Regular cardiac myocyte (primary cell): Measurements from ENCODE around the gene IQCF2. TPM values are rescaled to one million over a fixed set of nuclear protein-coding genes. Genes with fewer than 3 reads are reported as not detected.

Experiments used
- total RNA-seq: library from RNA; depleted of rRNA; stranded (reverse); fragments of >200 nt; gene quantifications from 2 replicates; pipeline ENCODE4 v1.2.3, GENCODE V29; 2014

Gene IQCF2
- total RNA-seq = not detected in 2 replicates

GRCh38 chr3:51860703-51861665 is at the start of gene IQCF2:
IQCF2 (plus strand) TSS chr3:51861615; CDS start chr3:51861667, 52 bp downstream.

GRCh38 chr3:51875501-51875900 is 14.1 kb downstream of the IQCF2 start, which contains the start of gene IQCF5:
IQCF5 (minus strand) TSS chr3:51875601; CDS start chr3:51875531, 70 bp downstream.

Other genes starting within 250 kb of the IQCF2 start
- 35.3 and 57.2 TPM in 2 replicates for gene TEX264, start 190.4 kb upstream of the IQCF2 start, total RNA-seq
- under 0.01 TPM in 2 replicates for gene GRM2, start 154.5 kb upstream of the IQCF2 start, total RNA-seq
- not detected in 2 replicates for gene IQCF6, start 82.4 kb upstream of the IQCF2 start, total RNA-seq
- not detected in 2 replicates for gene IQCF5, start 14.0 kb downstream of the IQCF2 start, total RNA-seq
- gene IQCF1, start 41.7 kb downstream of the IQCF2 start, total RNA-seq = not detected in 2 replicates
- 24.0 and 65.4 TPM in 2 replicates for gene RRP9, start 80.3 kb downstream of the IQCF2 start, total RNA-seq
- 22.8 and 24.9 TPM in 2 replicates for gene PARP3, start 80.7 kb downstream of the IQCF2 start, total RNA-seq
- gene GPR62, start 93.8 kb downstream of the IQCF2 start, total RNA-seq = under 0.01 TPM in 1 of 2 replicates, not detected in the other
- gene PCBP4, start 105.8 kb downstream of the IQCF2 start, total RNA-seq = 35.0 and 66.1 TPM in 2 replicates
- gene ABHD14B, start 112.4 kb downstream of the IQCF2 start, total RNA-seq = 16.9 and 24.5 TPM in 2 replicates
- 6.5 and 16.6 TPM in 2 replicates for gene ABHD14A, start 113.4 kb downstream of the IQCF2 start, total RNA-seq
- 64.8 and 86.5 TPM in 2 replicates for gene ACY1, start 121.9 kb downstream of the IQCF2 start, total RNA-seq
- gene RPL29, start 134.3 kb downstream of the IQCF2 start, total RNA-seq = 1,134 and 1,150 TPM in 2 replicates
- 5.9 and 10.9 TPM in 2 replicates for gene DUSP7, start 195.0 kb downstream of the IQCF2 start, total RNA-seq